IPS-11a (cell line): ENCODE results near the gene RNF4.
"Not testable (repeated sequence)": the region's sequence is repeated elsewhere in the genome, so short reads cannot be mapped to it uniquely, and the experiment has no call there.

Experiments
- H3K4me3 ChIP-seq: one replicate; pipeline ENCODE4 v1.5.1; 2013; ENCODE audit warnings: low read depth, low read length, control low read depth

The RNF4 gene

GRCh38 chr4:2457481-2458295 lies 11.2 kb upstream of the RNF4 start:
- H3K4me3 ChIP-seq, result no peak overlapping the region

DNA sequence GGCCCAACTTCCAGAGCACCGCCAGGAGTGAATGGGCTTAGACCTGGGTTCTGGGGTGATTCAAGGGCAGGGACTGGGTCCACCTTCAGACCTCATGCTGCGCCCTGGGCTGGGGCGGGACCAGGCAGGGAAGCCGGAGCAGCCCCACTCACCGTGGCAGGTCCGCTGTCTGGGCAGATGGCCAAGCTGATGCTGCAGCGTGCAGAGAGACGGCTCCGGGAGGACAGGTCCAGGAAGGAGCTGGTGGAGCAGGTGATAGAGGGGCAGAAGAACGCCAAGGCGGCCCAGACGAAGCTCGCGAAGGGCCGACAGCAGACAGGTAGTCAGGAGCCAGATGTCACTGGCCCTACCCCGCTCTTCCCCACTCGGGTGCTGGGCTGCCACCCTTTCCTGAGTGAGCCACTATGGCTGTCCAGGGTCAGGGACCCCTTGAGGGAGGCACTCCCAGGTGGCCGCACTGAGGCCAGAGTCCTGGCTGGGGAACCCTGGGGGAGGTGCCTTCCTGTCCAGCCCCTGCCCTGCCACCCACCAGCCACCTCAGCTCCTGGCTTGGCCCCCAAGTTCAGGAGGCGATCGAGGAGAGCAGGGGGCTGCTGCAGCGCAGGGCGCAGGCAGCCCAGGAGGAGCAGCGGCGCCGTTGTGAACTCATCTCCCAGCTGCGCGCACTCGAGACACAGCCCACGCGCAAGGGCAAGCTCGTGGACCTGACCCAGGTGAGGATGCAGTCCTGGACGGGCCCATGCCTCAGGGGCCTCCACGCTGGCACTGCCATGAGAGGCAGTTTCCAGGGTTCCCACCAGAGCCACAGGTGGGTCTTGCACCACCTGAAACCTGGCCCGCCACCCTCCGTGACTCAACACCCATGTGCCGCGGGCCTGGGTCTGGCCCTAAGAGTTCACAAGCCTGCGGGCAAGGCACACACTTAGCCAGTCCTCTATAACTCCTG lies 10.1 kb upstream of the RNF4 start:
- no peak overlapping the region for H3K4me3 ChIP-seq

DNA sequence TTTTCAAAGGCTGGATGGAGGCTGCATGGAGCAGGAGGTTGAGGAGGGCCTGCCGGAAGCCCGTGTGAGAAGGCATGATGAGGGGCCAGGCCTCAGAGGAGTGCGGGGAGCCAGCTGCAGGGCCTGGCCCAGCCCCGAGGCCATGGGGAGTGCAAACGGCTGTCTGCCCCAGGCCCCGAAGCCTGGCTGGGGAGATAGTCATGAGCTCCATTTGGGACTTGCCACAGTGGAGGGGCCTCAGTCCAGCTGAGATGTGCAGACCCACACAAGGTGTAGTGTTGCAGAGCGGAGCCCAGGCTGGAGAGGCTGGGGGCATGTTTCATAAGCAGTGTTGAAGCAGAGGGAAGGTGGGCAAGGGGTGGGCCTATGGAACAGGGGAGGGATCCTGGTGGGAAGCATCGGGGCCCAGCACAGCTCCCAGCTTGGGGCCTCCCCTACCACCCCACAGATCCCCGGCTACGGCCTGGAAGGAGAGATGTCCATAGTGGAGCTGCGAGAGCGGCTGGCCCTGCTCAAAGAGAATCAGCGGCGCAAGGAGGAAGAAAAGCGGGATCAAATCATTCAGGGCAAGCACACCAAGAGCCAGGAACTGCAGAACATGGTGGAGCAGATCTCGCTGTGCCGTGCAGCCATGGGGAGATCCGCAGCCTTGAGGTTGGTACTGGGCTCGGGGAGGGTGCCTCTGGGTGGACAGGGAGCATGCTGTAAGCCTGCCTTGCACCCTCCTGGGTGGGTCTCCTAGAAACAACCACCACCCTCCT lies 9.1 kb upstream of the RNF4 start:
- H3K4me3 ChIP-seq, result no peak overlapping the region

- H3K4me3 ChIP-seq, result no peak overlapping the region
Observed at GRCh38 chr4:2461246-2461960, 7.5 kb upstream of the RNF4 start.

DNA sequence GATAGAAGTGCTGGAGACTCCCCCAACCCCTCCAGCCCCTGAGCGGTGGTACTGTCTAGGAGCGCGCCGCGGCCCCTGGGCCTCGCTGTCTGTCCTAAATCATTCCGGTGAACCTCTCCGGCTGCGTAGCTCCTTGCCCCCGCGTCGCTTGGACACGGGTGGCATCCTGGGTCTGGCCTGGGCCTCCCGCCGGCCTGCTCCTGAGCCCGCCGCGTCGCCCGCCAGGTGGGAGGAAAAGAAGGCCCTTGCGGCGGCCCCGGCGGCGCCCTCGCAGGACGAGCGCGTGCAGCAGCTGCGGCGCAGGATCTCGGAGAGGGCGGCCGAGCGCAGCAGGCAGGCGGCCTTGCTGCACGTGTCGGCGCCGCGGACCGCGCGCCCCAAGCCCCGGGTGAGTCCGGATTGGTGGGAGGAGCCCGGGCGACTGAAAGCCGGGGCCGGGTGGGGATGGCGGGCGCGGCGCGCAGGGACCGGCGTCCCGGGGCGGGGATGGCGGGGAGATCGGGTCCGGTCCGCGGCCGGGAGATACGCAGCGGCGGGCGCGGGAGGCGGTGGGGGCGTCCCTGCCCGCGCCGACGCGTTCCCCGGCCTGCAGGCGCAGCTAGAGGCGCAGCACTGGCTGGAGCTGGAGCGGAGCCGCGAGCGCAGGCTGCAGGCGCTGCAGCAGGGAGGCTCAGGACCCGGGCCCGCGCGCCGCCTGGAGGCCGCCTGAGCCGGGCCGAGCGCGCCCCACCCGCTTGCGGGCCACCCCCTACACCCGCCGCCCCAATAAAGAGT lies 6.5 kb upstream of the RNF4 start:
- H3K4me3 ChIP-seq, result peak overlapping the region; percentile 17

GRCh38 chr4:2462992-2463762 lies 5.7 kb upstream of the RNF4 start:
- H3K4me3 ChIP-seq, result no peak overlapping the region

- no peak overlapping the region for H3K4me3 ChIP-seq
Observed at GRCh38 chr4:2465032-2465431, 3.9 kb upstream of the RNF4 start.

- H3K4me3 ChIP-seq, result not testable (repeated sequence)
Observed at GRCh38 chr4:2465544-2465943, 3.4 kb upstream of the RNF4 start.

DNA sequence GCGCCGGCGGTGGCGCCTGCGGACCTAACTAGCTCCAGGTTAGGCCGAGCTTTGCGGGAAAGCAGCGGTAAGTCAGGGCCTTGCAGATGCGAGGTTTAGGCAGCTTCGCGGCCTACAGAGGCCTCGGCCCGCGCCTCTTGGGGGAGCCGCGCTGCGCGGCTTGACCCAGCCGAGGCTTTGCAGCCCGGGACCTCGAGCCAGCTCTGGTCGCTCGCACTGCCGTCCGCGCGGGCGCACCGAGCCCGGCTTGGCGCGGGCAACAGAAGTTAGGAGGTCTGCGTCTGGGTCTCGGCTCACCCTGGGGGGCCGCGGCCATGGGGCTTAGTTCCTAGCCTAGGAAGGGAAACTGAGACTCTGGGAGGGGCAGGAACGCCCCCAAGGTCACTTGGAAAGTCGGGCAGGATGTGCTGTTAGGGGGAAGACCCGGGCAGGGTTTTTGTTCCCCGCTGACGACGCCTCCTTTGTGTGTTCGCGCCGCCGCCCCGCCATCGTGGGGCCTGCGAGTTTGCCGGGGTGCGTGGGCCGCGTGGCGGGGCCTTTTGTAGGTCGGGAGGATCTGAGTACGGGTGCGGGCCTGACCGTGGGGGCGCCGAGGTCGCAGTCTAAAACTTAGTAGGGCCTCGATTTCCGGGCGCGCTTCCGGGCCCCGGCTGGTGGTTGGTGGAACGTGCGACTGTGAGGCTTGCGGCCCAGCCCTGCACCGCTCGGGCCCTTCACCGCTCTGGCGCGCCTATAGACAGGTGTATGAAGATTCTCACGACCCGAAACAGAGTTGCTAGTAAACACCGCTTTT lies 482 bp downstream of the RNF4 start:
- peak overlapping the region; percentile 84 for H3K4me3 ChIP-seq

- H3K4me3 ChIP-seq, result no peak overlapping the region
Observed at GRCh38 chr4:2470791-2471190, 1.9 kb downstream of the RNF4 start.

DNA sequence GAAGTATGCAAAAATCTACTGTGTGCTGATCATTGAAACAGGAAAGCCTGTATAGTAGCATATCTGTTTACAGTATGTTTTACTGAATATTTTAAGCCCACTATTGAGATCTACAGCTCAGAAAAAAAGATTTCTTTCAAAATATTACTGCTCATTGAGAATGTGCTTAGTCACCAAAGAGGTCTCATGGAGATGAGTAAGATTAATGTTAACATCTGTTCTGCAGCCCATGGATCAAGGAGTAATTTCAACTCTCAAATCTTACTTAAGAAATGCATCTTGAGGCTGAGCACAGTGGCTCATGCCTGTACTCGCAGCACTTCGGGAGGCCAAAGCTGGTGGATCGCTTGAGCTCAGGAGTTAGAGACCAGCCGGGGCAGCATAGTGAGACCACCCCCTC lies 3.3 kb downstream of the RNF4 start:
- H3K4me3 ChIP-seq, result no peak overlapping the region

DNA sequence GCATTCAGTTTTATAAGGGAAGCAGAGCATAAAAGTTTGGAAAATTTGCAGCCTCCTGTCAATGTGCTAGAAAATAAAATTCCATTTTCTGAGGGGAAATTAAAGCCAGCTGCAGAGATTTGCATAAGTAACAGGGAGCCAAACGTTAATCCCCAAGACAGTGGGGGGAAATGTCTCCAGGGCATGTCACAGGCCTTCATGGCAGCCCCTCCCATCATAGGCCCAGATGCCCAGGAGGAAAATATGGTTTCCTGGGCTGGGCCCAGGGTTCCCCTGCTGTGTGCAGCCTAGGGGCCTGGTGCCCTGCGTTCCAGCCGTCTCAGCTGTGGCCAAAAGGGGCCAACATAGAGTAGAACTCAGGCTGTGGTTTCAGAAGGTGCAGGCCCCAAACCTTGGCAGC lies 9.3 kb downstream of the RNF4 start:
- H3K4me3 ChIP-seq, result no peak overlapping the region

GRCh38 chr4:2480649-2481048 lies 11.7 kb downstream of the RNF4 start:
- no peak overlapping the region for H3K4me3 ChIP-seq

- no peak overlapping the region for H3K4me3 ChIP-seq
Observed at GRCh38 chr4:2482192-2482591, 13.3 kb downstream of the RNF4 start.

GRCh38 chr4:2482693-2483092 lies 13.8 kb downstream of the RNF4 start:
- no peak overlapping the region for H3K4me3 ChIP-seq

GRCh38 chr4:2483237-2483636 lies 14.3 kb downstream of the RNF4 start:
- no peak overlapping the region for H3K4me3 ChIP-seq

- H3K4me3 ChIP-seq, result no peak overlapping the region
Observed at GRCh38 chr4:2484185-2484584, 15.3 kb downstream of the RNF4 start.

GRCh38 chr4:2484993-2485392 lies 16.1 kb downstream of the RNF4 start:
- no peak overlapping the region for H3K4me3 ChIP-seq
